Neutrophil (primary cell): ENCODE data around the gene KLF16.

Source experiments
- H3K27ac ChIP-seq: fragments of 200-600 bp; sonication (generic); 2 replicates; pipeline ENCODE4 v1.5.1; 2016; ENCODE audit warnings: mild to moderate bottlenecking, moderate library complexity
- H3K27me3 ChIP-seq: fragments of 200-600 bp; sonication (generic); 2 replicates; pipeline ENCODE4 v1.6.0; 2016; ENCODE audit warnings: mild to moderate bottlenecking
- H3K36me3 ChIP-seq: fragments of 200-600 bp; sonication (generic); 2 replicates; pipeline ENCODE4 v1.5.1; 2017
- H3K4me1 ChIP-seq, 2 experiments: fragments of 200-600 bp in 1 of 2; sonication (generic) in 1 of 2; 1 replicate in 1 of 2; 2 replicates in 1 of 2; pipeline versions ENCODE4 v1.5.1 to v1.6.1; 2013 to 2016; ENCODE audit warnings: low read depth in 1 of 2, low read length in 1 of 2, mild to moderate bottlenecking in 1 of 2, moderate library complexity in 1 of 2; ENCODE audit not compliant: control insufficient read depth in 1 of 2, insufficient read depth in 1 of 2
- H3K4me3 ChIP-seq, 2 experiments: fragments of 200-600 bp in 1 of 2; sonication (generic) in 1 of 2; 1 replicate in 1 of 2; 2 replicates in 1 of 2; pipeline ENCODE4 v1.5.1; 2013 to 2016; ENCODE audit warnings: low read depth in 1 of 2, low read length in 1 of 2, mild to moderate bottlenecking in 1 of 2, moderate library complexity in 1 of 2
- H3K9me3 ChIP-seq: fragments of 200-600 bp; sonication (generic); 2 replicates; pipeline ENCODE4 v1.5.1; 2016
- CTCF ChIP-seq: fragments of 200-600 bp; sonication (generic); IDR thresholded peaks from 2 replicates; pipeline ENCODE4 v1.5.1; 2016; ENCODE audit warnings: antibody characterized with exemption

Gene KLF16

GRCh38 chr19:1819341-1820255 is 43.8 kb downstream of the KLF16 start:
- H3K9me3 ChIP-seq: no peaks in the 10 kb centered on the region
- no peaks in the 10 kb centered on the region for H3K27me3 ChIP-seq
- H3K27ac ChIP-seq: no peak overlapping the region
- H3K4me1 ChIP-seq: no peaks in the 10 kb centered on the region
- no peak overlapping the region for H3K4me3 ChIP-seq
- H3K36me3 ChIP-seq: peaks cover 99% of the 10 kb centered on the region
- no peak for TF ChIP-seq CTCF

- no peak overlapping the region for H3K27ac ChIP-seq
- H3K9me3 ChIP-seq: no peaks in the 10 kb centered on the region
- H3K4me1 ChIP-seq: no peaks in the 10 kb centered on the region
- no peaks in the 10 kb centered on the region for H3K27me3 ChIP-seq
- H3K4me3 ChIP-seq: no peak overlapping the region
- no peak for TF ChIP-seq CTCF
- H3K36me3 ChIP-seq: peaks cover 91% of the 10 kb centered on the region
These were observed 44.7 kb downstream of the KLF16 start for GRCh38 chr19:1818549-1819195.

GRCh38 chr19:1817553-1818179 is 45.7 kb downstream of the KLF16 start:
- TF ChIP-seq CTCF: no peak
- H3K36me3 ChIP-seq: peaks cover 81% of the 10 kb centered on the region

GRCh38 chr19:1816530-1817298 is 46.7 kb downstream of the KLF16 start:
- Histone ChIP-seq H3K27me3 (no peaks in the 10 kb centered on the region), H3K27ac (no peak overlapping the region), H3K9me3 (no peaks in the 10 kb centered on the region), H3K4me3 (no peak overlapping the region), H3K36me3 (peaks cover 72% of the 10 kb centered on the region), H3K4me1 (peaks cover 12 to 13% of the 10 kb centered on the region in 2 experiments)
- no peak for TF ChIP-seq CTCF

More at GRCh38 chr19:1817553-1818179, 45.7 kb downstream of the KLF16 start:
- no peak overlapping the region for H3K27ac ChIP-seq
- H3K27me3 ChIP-seq: no peaks in the 10 kb centered on the region
- no peak overlapping the region for H3K4me3 ChIP-seq
- no peaks in the 10 kb centered on the region for H3K9me3 ChIP-seq
- H3K4me1 ChIP-seq: peaks cover 8 to 10% of the 10 kb centered on the region in 2 experiments
